WTC11 (cell line): ENCODE results near the gene TBC1D14. TPM values are rescaled to one million over a fixed set of nuclear protein-coding genes. Genes with fewer than 3 reads are reported as not detected.

Experiments
- ATAC-seq: fragments of 200-7000 bp; cut with Tn5 transposase; 2 replicates; pipeline ENCODE4 v1.10.0; 2021; ENCODE audit warnings: mild to moderate bottlenecking, moderate library complexity
- CTCF ChIA-PET: fragments of 300-600 bp; sonication (Branson Sonifier 250); formaldehyde crosslinking; loops from one replicate; lab custom pipeline; 2021; ENCODE audit warnings: antibody characterized with exemption; lab: Charles Lee
- POLR2A ChIA-PET: fragments of 350-600 bp; sonication (Branson Sonifier 250); formaldehyde crosslinking; loops from one replicate; lab custom pipeline; 2021; ENCODE audit warnings: antibody characterized with exemption; lab: Charles Lee
- DNase-seq: peaks from one replicate; pipeline ENCODE4 v3.0.0; 2021; ENCODE audit warnings: low spot score
- H3K27ac Mint-ChIP-seq: 2 replicates; pipeline ENCODE4 v1.8.0; 2021; ENCODE audit warnings: mixed read lengths
- H3K27me3 Mint-ChIP-seq: 2 replicates; pipeline ENCODE4 v1.8.0; 2021; ENCODE audit warnings: low read depth, mild to moderate bottlenecking, moderate library complexity, mixed read lengths
- H3K36me3 Mint-ChIP-seq: 2 replicates; pipeline ENCODE4 v1.8.0; 2021; ENCODE audit warnings: mixed read lengths
- H3K4me1 Mint-ChIP-seq: 2 replicates; pipeline ENCODE4 v1.8.0; 2022; ENCODE audit warnings: mixed read lengths
- H3K4me3 Mint-ChIP-seq: 2 replicates; pipeline ENCODE4 v1.8.0; 2021; ENCODE audit warnings: mild to moderate bottlenecking, moderate library complexity, mixed read lengths
- H3K9me3 Mint-ChIP-seq: 2 replicates; pipeline ENCODE4 v1.8.0; 2021; ENCODE audit warnings: mixed read lengths
- AFF4 ChIP-seq: sonication (generic); formaldehyde crosslinking; IDR thresholded peaks from 2 replicates; pipeline ENCODE4 v1.8.1; 2023; ENCODE audit warnings: mild to moderate bottlenecking, missing genetic modification reagents, borderline replicate concordance
- GABPB1 ChIP-seq: sonication (generic); formaldehyde crosslinking; IDR thresholded peaks from 2 replicates; pipeline ENCODE4 v1.8.1; 2023; ENCODE audit warnings: mild to moderate bottlenecking, missing genetic modification reagents
- HMGA2 ChIP-seq: fragments of 250-450 bp; sonication (Bioruptor Pico); IDR thresholded peaks from 2 replicates; pipeline ENCODE4 v1.4.0; 2021; ENCODE audit warnings: mild to moderate bottlenecking, moderate library complexity
- MLX ChIP-seq: sonication (generic); formaldehyde crosslinking; IDR thresholded peaks from 2 replicates; pipeline ENCODE4 v1.8.1; 2023; ENCODE audit warnings: mild to moderate bottlenecking, missing genetic modification reagents, moderate library complexity
- NR2C2 ChIP-seq: sonication (generic); formaldehyde crosslinking; IDR thresholded peaks from 2 replicates; pipeline ENCODE4 v1.8.0; 2022; ENCODE audit warnings: mild to moderate bottlenecking, missing genetic modification reagents
- STAT6 ChIP-seq: sonication (generic); formaldehyde crosslinking; conservative IDR thresholded peaks from 2 replicates; pipeline ENCODE4 v1.8.1; 2023; ENCODE audit warnings: mild to moderate bottlenecking, low read depth, missing genetic modification reagents, moderate library complexity
- TP53 ChIP-seq: sonication (generic); formaldehyde crosslinking; IDR thresholded peaks from 2 replicates; pipeline ENCODE4 v1.8.1; 2023; ENCODE audit warnings: mild to moderate bottlenecking, missing genetic modification reagents
- ZNF121 ChIP-seq: sonication (generic); formaldehyde crosslinking; IDR thresholded peaks from 2 replicates; pipeline ENCODE4 v1.8.0; 2023; ENCODE audit warnings: missing genetic modification reagents
- ZNF416 ChIP-seq: fragments of 250-450 bp; sonication (Bioruptor Pico); IDR thresholded peaks from 2 replicates; pipeline ENCODE4 v1.9.0; 2021; ENCODE audit warnings: mild to moderate bottlenecking, inconsistent platforms
- ZNF423 ChIP-seq: fragments of 250-450 bp; sonication (Bioruptor Pico); IDR thresholded peaks from 2 replicates; pipeline ENCODE4 v2.1.2; 2022; ENCODE audit warnings: mild to moderate bottlenecking, moderate library complexity
- ZNF425 ChIP-seq: fragments of 250-450 bp; sonication (Bioruptor Pico); conservative IDR thresholded peaks from 2 replicates; pipeline ENCODE4 v1.9.0; 2021; ENCODE audit warnings: mild to moderate bottlenecking
- ZNF671 ChIP-seq: fragments of 250-450 bp; sonication (Bioruptor Pico); IDR thresholded peaks from 2 replicates; pipeline ENCODE4 v1.8.0; 2021; ENCODE audit warnings: mild to moderate bottlenecking
- total RNA-seq: library from RNA; stranded (reverse); gene quantifications from 3 replicates; pipeline ENCODE4 v1.2.3, GENCODE V29; 2021
- TF ChIP-seq, protein P1 (sequence below): sonication (generic); formaldehyde crosslinking; IDR thresholded peaks from 2 replicates; pipeline ENCODE4 v1.8.0; 2023; ENCODE audit warnings: missing genetic modification reagents

The TBC1D14 gene
- total RNA-seq, 1 experiment from 2014 or later, result 45.1 TPM

DNA sequence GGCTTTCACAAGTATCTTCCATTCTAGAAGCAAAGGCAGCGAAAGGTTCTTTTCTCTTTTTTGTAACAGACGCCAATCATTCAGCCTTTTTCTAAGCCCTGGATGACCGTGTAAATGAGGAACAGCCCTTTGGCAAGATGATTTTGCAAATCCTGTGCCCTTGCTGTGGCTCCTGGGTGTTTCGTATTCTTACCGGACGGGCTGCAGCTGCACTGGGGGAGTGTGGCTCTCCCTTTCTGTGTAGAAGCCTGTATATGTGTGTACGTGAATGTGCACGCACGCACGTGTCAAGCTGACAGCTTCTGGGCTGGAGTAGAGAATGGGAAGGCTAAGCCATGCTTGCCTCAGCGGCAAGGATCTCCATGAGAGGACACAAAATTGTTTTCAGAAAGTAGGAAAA, 150.0 kb downstream of the TBC1D14 start (continued):
- TF ChIP-seq MLX (CRISPR knock-in tag) (no peak), TP53 (CRISPR knock-in tag) (no peak), NR2C2 (CRISPR knock-in tag) (no peak), ZNF425 (CRISPR knock-in tag) (no peak), GABPB1 (CRISPR knock-in tag) (no peak), AFF4 (CRISPR knock-in tag) (no peak)
- TF ChIP-seq, protein P1, sequence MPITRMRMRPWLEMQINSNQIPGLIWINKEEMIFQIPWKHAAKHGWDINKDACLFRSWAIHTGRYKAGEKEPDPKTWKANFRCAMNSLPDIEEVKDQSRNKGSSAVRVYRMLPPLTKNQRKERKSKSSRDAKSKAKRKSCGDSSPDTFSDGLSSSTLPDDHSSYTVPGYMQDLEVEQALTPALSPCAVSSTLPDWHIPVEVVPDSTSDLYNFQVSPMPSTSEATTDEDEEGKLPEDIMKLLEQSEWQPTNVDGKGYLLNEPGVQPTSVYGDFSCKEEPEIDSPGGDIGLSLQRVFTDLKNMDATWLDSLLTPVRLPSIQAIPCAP (CRISPR knock-in tag), result no peak

DNA sequence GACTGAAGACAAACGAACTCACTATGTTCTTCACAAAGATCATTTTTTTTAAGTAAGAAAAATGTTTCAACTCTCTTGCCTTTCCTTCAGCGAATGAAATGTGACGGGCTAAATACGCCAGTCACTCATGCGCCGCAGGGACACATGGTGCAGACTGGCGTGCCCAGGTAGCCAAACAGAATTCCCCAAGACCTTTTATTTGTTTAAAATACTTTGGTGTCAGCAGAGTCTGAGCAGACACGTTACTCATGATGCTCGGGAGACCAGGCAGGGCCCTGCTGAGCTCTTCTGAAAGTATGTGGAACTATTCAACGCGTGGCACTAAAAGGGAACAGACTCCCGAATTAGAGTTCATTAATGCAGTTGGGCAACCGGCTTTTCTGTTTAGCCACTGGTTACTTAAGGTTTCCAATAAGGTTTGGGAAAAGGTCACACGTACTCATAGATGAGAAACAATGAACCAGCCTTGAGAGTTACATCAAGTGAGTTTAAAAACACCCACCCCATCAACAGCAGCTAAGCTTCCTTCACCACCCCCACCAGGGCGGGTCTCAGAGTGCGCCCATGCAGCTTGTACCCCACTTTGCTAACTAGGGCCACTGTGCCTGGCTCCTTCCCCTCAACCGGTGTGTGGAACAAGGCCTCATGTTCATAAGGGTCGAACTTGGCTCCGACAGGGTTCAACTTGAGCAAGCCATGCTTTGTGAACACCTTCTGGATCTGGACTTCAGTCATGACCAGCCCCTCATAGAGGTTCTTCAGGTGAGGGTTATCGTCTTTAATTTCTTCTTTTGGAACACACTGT, 150.9 kb downstream of the TBC1D14 start:
- Mint-ChIP-seq H3K27ac (no peak overlapping the region), H3K36me3 (peaks cover 70% of the 10 kb centered on the region), H3K4me3 (no peak overlapping the region), H3K27me3 (no peaks in the 10 kb centered on the region), H3K4me1 (peaks cover 3% of the 10 kb centered on the region), H3K9me3 (no peaks in the 10 kb centered on the region)
- no peak for TF ChIP-seq ZNF671 (CRISPR knock-in tag)
- no peak for TF ChIP-seq STAT6 (CRISPR knock-in tag)
- TF ChIP-seq ZNF416, result no peak
- ChIA-PET POLR2A (no interaction called here), CTCF (interaction anchor here (0.8 to 1.2 kb wide), 2 partner anchors 10 to 18 kb away, joined by 3 to 5 read pairs; a partner anchor contains a TSS)
- ATAC-seq (no peak), DNase-seq (no peak)

DNA sequence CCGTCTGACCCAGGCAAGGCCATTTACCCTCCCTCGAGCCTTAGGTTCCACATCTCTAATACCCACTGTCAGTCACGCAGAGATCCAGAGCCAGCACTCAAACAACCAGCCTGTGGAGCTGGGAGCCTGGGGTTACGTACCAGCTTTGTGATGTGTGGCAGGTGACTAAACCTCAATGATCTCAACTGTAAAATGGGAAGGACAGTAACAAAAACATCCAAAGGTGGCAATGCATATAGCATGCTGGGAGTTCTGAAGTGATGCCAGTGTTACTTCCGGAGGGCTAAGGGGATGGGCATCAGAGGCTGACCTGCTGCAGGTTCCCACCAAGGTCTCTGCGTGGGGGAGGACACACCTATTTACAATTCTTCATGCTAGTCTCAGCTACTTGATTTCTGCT, 152.2 kb downstream of the TBC1D14 start:
- CTCF ChIA-PET, result interaction anchor here (1.5 to 1.9 kb wide), 2 partner anchors 9 to 21 kb away, joined by 6 to 8 read pairs; no protein-coding TSS in a partner anchor
- H3K27me3 Mint-ChIP-seq, result no peaks in the 10 kb centered on the region

More for the DNA sequence above, 152.2 kb downstream of the TBC1D14 start:
- H3K9me3 Mint-ChIP-seq, result no peaks in the 10 kb centered on the region
- no peak overlapping the region for H3K27ac Mint-ChIP-seq
- no peak for TF ChIP-seq ZNF121
- TF ChIP-seq HMGA2 (CRISPR knock-in tag), result no peak
- no peak for TF ChIP-seq ZNF423 (CRISPR knock-in tag)
- TF ChIP-seq ZNF671 (CRISPR knock-in tag), result no peak
- TF ChIP-seq, all 79 proteins: peak for 0
- Mint-ChIP-seq H3K4me1 (peaks cover 13% of the 10 kb centered on the region), H3K36me3 (peaks cover 68% of the 10 kb centered on the region), H3K4me3 (no peak overlapping the region)
- POLR2A ChIA-PET, result no interaction called here
- DNase-seq (no peak), ATAC-seq (no peak)
